HG03066 (cell line): ENCODE results near the gene RIT2.

Experiments used
- ATAC-seq: cut with Tn5 transposase; IDR thresholded peaks from one replicate; pipeline ENCODE4 v1.9.1; 2021; ENCODE audit warnings: low read depth; ENCODE audit not compliant: unreplicated experiment

The RIT2 gene

DNA sequence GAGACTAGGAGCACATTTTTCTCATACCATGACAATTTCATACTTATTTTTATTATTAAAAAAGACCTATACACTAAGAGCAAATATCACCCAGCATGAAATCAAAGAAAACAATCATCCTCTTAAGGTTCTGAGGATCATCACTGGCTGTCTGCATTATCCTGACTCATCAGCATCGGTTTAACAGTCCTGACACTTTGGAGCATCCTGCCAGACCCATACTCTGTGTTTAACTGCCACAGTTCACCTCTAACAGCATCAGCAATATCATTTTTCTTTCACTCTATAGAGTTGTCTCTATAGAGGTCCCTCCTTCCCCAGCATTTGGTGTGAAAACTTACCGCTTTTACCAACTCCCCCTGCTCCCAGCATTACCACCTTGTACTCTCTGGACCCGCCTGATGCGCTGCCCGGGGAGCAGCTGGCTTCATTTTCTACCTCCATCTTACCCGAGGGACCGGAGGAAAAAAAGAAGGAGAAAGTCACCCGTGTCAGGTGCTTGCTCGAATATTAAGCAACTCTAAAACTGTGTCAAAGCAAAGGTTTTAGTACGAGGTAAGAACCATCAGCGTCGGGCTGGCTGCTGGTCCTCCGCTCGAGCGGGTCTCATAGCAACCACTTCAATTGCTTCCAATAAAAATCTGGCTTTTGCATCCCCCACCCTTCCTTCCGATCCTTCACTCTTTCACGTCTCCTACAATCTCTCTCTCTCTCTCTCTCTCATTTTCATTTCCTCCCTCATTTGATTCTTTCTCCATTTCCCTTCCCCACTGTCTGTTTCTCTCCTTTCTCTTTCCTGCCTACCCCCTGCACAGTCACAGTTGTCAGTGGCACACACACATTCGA, at the start of gene RIT2:
RIT2 (minus strand) TSS at position 610 of the 846 bp plus-strand sequence.
- ATAC-seq: no peak

DNA sequence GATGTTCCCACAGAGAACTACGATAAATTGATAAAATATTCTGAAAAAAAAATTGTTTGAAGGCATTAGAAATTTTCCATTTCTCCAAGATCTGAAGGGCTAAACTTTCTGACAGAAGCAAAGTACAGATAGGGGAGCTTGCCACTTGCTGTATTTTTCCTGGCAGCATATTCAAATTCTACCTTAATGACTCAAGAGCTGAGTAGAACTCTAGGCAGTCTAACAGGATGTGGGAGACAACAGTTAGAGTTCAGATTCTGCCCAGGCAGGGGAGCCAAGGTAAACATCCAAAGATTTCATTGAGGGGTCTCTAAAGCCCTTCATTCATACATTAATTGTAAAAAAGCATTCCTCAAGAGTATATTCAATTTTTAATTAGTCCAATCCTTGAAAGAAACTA, 46.0 kb upstream of the RIT2 start:
- no peak for ATAC-seq

DNA sequence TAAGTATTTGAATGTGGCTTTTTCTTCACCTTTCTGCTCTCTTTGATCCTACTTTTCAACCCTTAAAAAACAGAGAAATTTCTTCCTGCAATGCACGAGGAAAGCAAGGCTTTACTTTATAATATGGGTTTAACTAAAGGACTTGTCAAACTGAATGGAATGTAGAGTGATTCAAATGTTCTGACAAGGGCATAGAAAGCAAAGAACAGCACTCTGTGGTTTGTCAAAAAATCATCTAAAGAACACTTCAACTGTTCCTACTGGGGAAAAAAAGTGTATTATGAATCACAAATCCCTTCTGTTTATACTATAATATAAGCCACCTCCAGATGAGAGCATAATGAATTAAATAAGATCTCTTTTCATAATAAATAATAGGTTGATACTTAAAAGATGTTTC, 45.0 kb upstream of the RIT2 start:
- no peak for ATAC-seq

DNA sequence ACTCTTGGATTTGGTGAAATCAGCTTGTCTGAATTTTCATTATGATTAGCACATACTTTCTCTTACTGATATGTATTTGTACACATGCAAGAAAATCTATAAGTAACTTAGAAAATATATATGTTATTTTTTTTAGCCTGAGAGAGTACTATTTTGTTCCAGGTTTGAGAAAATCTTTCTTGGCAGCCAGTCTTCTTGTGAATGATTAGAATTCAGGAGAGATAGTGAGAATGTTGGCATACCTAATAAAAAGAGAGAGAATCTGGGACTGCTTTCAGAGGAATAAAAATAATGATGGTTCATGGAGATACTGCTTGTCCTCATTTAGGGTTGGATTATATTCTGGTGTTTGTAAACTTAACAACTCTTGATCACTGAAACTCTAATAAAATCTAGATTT, 44.4 kb upstream of the RIT2 start:
- ATAC-seq: no peak

DNA sequence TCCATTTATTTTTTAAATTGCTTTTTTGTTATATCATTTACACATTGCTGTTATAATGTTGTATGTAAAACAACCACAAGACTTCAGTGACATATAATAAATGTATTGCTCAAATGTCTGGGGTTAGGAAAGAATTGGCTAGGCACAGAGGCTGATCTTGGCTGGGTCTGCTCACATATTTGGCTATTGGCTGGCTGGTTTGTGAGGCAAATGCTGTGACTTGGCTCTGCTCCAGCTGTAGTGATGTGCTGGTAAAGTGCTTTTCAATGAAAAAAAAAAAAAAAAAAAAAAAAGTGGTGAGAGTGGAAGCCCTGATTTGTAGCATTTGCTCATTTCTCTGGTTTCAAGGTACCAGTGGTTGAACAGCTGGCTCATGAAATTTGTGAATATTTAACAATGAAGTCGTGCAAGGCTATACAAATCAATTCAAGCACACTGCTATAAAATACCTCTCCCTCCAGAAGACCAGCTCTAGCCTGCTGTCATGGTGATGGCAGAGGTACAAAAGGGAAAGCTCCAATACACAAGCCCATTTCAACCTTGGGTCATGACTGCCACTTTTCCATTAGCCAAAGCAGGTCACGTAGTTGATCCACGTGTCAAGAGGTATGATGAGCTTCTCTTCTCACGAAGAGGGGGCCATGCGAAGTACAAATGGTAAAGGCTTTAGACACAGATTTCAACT, 43.7 kb upstream of the RIT2 start:
- ATAC-seq: no peak

DNA sequence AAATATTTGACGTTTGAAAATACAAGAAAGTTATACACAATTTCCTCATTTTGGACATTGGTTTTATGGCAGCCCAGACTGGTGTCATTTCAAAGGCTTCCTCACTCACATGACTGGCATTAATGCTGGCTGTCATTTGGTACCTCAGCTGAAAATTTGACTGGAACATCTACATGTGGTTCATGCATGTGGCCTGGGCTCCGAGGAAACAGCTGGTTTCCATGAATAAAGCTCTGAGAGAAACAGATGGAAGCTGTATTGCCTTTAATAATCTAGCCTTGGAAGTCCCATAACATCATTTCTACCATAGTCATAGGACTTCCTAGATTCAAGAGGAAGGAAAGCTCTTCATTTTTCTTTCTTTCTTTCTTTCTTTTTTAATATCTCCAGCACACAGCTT, 42.9 kb upstream of the RIT2 start:
- no peak for ATAC-seq

DNA sequence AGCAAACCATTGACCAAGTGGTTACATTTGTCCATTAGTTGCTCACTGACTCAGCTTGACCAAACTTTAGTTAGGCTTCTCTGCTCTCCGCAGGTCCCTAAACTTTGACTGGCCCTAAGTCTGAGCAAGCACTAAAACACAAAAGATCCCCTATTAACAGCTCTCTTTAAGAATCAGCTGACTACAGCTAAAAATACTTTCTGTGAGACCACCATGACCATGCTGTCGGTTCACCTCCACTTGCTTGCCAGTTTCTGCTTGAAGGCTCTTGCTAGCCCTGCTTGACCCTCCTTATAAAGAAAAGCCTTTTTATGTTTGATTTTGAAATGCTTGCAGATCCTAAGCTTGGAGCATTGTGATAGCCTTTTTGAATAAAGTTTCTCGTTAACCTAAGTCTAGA, 40.4 kb upstream of the RIT2 start:
- ATAC-seq: no peak

DNA sequence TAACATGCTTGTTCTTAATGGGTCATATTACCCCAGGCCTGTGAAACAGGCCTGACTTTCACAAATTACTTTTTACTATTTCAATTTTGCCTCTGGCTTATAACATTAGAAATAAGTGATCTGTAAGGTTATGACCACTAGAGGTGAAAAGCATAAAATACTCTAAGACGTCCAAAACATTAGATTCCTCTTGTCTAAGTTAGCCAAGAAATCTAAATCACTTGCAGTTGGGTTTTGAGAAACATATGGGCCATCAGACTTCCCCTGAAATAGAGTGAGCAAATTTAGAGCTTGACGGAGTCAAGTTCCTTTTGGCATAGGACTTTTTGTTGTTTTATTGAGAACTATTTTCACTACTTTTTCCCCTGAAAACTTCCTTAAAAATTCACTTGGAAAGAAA, 32.7 kb upstream of the RIT2 start:
- ATAC-seq: no peak

DNA sequence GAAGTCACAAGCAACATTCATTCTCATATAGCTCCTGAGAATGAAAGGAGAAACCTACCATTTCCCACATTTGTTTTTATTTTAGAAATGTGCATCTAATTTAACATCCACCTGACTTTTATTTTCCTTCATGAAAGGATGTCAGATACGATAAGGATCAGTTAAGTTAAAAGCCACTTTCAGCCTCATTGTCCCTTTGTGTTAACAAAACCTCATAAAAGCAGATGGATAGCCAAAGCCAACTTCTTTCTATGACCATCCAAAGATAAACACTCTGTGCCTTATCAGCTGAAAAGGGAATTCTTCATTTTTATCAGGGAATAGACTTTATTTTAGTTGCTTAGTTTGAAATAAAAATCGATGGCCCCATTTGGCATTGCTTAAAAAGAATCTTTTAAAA, 25.7 kb upstream of the RIT2 start:
- ATAC-seq: no peak

DNA sequence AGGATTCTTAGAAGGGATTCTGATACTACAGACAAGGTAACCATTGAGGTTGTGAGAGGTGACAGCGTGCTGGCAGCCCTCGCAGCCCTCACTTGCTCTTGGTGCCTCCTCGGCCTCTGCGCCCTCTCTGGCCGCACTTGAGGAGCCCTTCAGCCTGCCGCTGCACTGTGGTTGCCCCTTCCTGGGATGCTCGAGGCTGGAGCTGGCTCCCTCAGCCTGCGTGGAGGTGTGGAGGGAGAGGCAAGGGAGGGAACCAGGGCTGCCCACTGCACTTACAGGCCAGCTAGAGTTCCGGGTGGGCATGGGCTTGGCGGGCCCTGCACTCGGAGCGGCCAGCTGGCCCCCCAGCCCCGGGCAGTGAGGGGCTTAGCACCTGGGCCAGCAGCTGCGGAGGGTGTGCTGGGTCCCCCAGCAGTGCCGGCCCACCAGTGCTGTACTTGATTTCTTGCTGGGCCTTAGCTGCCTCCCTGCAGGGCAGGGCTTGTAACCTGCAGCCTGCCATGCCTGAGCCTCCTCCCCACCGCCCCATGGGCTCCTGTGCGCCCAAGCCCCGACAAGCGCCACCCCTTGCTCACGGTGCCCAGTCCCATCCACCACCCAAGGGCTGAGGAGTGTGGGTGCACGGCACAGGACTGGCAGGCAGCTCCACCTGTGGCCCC, 23.9 kb upstream of the RIT2 start:
- no peak for ATAC-seq

DNA sequence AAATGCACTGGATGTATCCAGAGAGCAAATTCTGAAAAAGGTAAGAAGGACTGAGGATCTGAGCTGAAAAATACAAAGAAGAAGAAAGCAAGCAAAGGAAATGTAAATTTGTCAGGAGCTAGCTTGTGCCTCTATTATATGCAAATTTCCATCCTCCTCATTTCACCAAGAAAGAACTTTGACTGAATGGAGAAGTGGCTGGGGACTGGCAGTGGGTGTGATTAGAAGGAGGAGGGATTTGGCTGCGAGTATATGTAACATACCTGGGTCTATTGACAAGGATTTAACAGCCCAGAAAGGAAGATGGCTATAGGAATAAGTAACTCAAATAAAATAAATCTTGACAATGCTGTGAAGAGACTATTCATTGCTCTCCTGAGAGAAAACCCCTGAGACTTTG, 19.4 kb upstream of the RIT2 start:
- no peak for ATAC-seq

DNA sequence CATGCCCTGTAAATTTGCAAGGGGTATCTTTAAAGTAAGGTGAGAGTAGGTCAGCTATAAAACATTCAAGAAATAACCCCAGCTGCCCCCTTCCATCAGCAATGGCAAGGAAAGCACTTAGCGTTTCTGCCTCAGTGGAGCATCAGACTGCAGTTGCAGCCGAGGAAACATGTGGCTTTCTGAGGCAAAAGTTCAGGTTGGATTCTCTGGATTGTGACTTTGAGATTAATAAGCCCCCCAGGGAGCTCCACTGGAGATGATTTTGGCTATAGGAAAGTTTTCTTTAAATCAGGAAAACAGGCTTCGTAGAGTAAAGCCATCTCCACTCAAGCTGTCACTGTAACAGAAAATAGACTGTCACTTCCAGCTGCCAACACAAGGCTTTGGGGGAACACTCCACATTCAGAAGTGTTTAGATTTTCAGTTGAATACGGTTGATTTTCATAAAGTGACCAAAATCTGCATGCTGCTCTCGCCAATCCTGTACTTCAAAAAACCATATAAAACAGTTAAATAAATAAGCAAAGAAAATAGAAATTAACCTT, 15.3 kb upstream of the RIT2 start:
- no peak for ATAC-seq

DNA sequence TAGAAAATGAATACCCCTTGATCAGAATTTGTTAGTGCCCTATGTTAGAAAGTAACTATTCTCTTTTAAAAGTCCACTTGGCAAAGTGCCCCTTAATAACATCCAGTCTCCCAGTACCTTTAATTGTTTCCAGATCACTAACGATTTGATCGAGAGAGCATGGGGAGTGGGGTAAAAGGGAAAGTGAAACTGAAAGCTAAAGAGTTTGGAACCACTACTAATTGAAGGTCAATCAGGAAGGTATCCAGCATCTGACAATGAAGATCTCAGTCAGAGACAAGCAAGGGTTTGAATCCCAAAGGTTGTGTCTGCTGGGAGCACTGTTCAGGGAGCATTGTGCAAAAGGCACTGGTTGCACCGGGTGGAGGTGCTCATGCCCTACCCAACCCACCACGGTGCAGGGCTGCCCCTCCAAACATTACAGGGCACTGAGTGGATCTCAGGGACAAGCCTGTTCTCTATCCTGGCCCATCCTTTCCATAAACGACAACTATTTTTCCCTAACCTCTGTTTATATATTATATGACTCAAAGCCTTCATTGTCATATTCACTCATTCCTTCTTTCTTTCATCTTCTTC, 14.6 kb upstream of the RIT2 start:
- ATAC-seq: no peak

DNA sequence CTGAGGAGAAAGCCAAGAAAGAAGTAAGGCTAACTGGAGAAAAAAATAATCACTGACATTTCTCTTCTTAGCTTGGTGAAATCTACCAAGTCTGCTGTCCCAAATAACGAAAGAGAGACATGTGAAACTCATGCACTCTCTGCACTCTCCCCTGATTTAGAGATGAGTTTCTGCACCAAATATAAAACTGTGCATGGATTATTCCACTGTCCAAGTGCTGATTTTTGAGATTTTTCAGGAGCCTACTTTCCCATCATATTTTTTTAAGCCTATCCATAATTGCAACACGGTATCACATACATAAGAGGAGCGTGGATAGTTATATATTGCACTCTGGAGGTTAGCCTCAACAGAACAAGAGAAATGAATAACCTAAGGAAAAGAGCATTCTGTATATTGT, 10.0 kb upstream of the RIT2 start:
- ATAC-seq: no peak

DNA sequence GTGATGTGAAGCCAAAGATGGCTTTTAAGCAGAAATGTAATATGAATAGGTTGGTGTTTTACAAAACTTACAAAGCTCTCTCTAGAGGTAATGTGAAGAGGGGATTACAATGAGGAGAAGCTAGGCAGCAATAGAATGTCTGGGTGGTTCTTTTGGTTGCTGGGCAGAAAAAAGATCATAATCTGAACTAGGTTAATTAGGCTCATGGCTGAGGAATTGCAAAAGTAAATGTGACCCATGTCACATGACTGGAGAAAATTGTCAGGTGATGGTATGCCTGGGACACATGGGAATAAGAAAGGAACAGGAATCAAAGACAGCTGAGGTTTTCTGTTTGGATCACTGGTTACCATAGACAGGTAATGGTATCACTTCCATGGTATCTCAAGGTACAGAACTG, 7.5 kb upstream of the RIT2 start:
- no peak for ATAC-seq

DNA sequence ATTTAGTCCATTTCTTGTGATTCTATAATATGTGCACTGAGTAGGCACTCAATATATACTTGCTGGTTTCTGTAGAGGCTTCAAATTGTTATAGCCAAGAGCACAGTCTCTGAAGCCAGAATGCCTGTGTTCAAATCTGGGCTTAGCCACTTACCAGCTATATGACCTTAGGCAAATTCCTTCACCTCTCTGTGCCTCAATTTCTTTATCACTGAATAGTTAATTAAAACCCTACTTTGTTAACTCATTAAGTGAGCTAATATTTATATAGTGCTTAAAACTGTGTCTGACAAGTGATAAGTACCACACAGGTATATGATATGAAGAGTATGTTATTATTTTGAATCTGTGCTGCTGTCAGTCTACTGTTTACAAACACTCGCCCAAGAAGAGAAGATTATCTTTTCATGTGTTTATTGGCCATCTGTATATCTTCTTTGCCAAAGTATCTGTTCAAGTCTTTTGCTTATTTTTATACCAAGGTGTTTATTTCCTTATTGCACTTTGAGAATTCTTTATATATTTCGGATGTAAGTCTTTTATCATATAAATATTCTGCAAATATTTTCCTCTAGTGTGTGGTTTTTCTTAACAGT, 1.3 kb upstream of the RIT2 start:
- ATAC-seq: no peak

DNA sequence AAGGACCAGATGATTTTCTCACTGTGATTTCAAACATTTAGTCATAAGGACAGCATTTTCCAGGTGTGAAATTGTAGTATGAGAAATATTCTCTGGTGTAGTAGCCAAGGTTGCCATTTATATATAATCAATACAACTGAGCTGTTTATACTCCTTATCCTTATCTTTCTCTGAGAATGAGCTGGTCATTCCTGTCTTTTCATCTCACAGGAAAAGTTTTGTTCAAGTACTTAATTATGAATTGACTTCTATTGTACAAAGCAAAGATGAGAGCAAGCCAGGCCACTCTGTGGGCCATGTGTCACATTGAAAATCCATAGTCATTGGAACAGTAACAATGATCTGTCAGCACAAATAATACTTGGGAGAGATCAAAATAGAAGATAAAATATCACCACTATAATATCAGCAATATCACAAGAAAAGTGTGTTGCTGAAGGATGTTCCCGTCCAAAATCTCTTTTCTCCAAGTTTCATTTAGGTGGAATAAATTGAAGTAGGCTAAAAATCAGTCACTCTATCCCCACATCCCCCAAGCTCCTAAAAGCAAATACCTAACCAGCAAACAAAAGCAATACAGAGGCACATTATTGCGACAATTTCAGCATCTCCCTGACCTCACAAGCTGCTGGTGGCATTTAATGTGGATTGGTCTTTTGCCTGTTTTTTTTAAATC, 2.1 kb downstream of the RIT2 start:
- no peak for ATAC-seq

DNA sequence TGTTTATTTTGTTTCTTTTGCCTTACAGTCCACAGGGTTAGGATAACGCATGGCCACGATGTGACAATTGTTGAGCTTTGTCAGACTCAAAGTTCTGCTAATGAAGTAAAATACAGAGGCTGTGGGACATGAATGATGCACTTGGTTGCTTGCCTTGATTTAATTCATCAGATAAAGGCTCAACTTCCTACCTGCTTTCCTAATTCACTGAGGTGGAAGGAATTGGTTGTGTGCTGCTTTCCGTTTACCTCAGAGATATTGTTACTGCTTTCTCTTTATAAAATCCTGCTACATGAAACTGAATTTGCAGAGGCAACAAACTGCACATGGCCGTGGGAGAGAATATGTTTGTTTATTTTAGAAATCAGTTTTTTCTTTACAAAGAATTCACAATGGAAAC, 6.6 kb downstream of the RIT2 start:
- no peak for ATAC-seq

DNA sequence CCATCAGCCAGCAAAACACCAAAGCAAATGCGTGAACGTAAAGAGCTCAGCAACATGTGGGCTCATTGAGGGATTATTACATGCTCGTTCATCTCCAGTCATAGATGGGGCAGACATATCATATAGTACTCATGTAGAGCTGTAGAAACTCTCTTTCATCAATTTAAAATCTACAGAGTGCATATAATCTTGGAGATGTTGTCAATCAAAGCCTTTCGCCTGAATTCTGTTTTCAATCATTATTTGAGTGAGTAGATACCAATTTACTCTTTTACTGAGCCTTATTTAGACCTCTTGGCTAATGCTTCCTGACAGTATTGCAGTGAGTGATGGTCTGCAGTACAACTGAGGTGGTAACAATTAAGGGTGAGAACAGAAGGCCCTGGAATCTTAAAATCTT, 7.0 kb downstream of the RIT2 start:
- ATAC-seq: no peak

DNA sequence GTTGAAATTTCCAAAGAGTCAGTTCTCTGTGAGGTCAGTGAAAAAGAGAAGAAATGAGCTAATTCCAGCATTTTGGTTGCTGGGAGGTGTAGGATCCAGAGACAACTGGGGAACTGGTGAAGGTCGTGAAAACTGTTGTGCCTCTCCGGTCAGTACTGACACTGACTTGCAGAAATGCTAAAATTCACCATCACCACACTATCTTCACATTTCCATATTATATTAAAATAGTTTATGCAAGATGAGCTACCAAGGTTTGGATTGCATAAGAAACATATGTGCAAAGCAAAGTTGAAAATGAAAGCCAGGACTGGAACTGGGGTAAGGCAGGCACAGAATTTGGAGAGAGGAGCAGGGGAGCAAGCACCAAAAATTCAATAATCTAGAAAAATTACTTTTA, 21.8 kb downstream of the RIT2 start:
- no peak for ATAC-seq
